HG02884 (cell line): ENCODE measurements around the gene OR5B3.
"Not testable (repeated sequence)": the region's sequence is repeated elsewhere in the genome, so short reads cannot be mapped to it uniquely, and the experiment has no call there.

Experiments
- ATAC-seq: cut with Tn5 transposase; IDR thresholded peaks from one replicate; pipeline ENCODE4 v1.9.1; 2021; ENCODE audit warnings: mild to moderate bottlenecking, moderate library complexity; ENCODE audit not compliant: unreplicated experiment

Gene OR5B3

GRCh38 chr11:58406774-58407173, at the start of gene OR5B3:
TSS of gene OR5B3 (minus strand) at chr11:58406874. CDS start at chr11:58403409, 3,465 bp downstream.
- ATAC-seq = no peak

DNA sequence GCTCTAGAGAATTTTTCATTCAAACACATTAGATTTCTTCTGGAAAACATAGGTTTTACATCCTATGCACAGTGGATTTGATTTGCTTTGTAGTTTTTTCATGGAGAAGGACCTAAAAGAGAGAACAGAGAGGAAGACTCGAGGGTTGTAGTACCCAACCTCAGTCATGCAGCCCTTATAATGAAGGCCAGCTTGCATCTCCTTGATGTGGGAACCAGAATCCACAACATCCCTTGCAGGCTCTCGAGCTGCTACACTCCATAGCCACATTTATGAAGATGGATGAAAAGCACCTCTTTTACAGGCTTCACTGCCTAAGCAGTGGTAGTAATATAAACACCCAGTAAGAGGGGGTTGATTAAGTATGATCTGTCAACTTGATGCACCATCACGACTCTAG, 44.9 kb upstream of the OR5B3 start:
- ATAC-seq = no peak

DNA sequence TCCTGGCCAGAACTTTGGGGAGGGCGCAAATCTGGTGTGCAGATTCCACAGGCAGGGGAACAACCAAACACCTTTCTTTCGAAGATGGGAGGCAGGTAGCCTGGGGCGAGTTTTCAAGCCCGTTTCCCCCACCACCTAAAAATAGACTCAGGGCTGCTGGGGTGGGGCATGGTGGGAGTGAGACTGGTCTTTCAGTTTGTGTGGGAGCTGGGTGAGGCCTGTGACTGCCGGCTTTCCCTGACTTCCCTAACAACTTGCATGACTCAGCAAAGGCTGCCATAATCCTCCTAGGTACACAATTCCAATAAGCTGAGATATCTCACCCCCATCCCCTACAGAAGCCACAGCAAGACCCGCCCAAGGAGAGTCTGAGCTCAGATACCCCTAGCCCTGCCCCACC, 39.6 kb upstream of the OR5B3 start:
- no peak for ATAC-seq

DNA sequence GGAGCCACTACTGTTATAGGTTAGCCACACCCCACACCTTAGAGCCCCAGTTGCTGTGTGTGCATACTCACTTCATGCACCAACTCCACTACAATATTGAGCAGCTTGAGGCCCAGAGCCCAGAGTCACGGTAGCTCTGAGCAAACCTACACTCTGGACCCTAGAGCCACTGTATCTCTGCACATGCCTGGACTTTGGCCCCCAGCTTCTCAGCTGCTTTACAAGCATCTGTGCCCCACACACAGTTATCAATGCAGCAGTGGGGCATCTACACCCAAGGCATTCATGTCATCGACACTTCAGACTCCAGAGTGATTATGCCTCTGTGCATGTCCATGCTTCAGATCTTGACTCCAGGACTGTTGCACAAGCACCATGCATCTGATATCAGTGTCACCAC, 37.6 kb upstream of the OR5B3 start:
- ATAC-seq = no peak

- ATAC-seq = no peak
These were observed 35.5 kb upstream of the OR5B3 start, which contains the start of gene OR5B12 for GRCh38 chr11:58442136-58442535. TSS of gene OR5B12 (minus strand) at chr11:58442236. CDS start at chr11:58440151, 2,085 bp downstream.

GRCh38 chr11:58438486-58438885, 31.8 kb upstream of the OR5B3 start:
- ATAC-seq = no peak

DNA sequence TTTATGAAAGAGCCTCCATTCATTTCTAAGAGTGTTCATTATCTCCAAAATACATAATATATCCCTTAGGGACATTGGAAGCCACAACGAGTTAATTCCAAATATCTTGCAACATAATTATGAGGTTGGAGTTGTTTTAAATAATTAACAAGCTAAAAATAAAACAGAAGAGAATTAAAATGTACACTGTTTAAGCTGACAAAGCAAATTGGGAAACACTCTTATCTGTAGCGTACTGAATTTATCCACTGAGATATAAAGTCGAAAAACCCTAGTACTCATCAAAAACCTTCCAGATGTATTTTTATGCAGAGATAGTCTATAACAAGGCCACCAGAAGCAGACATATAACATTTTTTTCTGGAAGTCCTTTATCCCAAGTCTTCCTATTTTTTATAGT, 27.5 kb upstream of the OR5B3 start:
- ATAC-seq = no peak

DNA sequence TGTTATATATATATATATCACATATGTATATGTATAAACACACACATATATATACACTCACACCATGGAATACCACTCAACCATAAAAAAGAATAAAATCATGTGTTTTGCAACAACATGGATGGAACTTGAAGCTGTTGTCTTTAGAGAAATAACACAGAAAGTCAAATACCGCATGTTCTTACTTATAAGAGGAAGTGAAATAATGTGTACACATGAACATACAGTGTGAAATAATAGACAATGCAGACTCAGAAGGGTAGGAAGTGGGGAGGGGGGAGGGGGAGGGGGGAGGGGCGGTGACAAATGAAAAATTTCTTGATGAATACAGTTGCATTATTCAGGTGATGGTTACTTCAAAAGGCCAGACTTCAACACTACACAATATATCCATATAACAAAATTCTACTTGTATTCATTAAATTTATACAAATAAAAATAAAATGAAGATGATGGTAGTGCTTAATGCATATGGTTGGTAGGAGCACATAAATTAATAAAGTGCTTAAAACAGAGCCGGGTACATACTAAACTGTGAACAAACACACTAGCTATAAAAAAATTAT, 27.0 kb upstream of the OR5B3 start:
- no peak for ATAC-seq

- no peak for ATAC-seq
These were observed 22.6 kb upstream of the OR5B3 start for GRCh38 chr11:58429273-58429672.

- ATAC-seq = no peak
These were observed 21.3 kb upstream of the OR5B3 start, which contains the start of gene OR5B2 for GRCh38 chr11:58428021-58428420. TSS of gene OR5B2 (minus strand) at chr11:58428121. CDS start at chr11:58423261, 4,860 bp downstream.

GRCh38 chr11:58399622-58400021, 7.1 kb downstream of the OR5B3 start:
- ATAC-seq = not testable (repeated sequence)

- no peak for ATAC-seq
These were observed 11.1 kb downstream of the OR5B3 start for GRCh38 chr11:58395581-58395980.

GRCh38 chr11:58394195-58394594, 12.5 kb downstream of the OR5B3 start:
- ATAC-seq = no peak

DNA sequence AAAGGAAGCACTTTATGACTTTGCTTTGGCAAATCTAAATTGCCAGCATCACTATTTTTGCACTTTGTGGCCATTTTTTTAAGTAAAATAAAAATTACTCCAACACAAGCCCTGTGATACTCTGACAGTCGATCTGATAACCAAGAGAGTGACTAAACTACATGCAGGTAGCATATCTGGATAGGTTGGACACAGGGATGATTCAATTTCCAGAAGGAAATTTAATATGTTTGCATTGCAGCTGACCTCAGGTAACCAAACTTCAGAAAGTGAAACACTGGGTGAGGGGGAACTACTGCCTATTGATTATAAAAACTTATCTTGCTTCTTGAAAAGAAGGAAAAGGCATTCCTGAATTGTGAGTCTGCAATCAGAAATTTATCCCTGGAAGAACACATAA, 13.9 kb downstream of the OR5B3 start:
- no peak for ATAC-seq

- ATAC-seq = no peak
These were observed 14.8 kb downstream of the OR5B3 start for GRCh38 chr11:58391879-58392278.

DNA sequence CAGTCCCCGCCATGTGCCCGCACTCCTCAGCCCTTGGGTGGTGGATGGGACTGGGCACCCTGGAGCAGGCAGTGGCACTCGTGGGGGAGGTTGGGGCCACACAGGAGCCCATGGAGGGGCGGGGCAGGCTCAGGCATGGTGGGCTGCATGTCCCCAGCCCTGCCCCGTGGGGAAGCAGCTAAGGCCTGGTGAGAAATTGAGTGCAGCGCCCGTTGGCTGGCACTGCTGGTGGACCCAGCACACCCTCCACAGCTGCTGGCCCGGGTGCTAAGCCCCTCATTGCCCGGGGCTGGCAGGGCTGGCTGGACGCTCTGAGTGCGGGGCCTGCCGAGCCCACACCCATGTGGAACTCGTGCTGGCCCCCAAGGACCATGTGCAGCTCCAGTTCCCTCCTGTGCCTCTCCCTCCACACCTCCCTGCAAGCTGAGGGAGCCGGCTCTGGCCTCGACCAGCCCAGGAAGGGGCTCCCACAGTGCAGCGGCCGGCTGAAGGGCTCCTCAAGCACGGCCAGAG, 16.1 kb downstream of the OR5B3 start:
- ATAC-seq = no peak

- ATAC-seq = no peak
These were observed 47.7 kb downstream of the OR5B3 start, which contains the start of gene OR5B17 for GRCh38 chr11:58358969-58359368. TSS of gene OR5B17 (minus strand) at chr11:58359069. CDS start at chr11:58359069, 0 bp downstream.

DNA sequence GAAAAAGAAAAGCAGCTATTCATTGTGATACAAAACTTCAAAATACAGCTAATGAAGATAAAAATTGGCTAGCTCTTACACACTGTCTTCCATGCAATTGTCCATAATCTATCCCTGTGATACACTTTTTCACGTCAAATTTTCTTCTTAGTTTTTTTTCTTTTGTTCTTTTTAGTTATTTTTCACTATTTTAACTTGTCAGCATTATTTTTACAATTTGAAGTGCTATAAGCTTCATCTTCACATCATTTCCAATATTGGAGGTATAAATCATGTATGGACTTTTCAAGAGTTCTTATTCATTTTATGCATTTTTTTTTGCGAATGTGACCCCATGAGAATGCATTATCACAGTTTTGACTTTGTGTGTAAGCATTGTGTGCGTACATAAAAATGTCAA, 51.9 kb downstream of the OR5B3 start:
- ATAC-seq = no peak
